ENCODE measurements around the gene MYO5A.

DNA sequence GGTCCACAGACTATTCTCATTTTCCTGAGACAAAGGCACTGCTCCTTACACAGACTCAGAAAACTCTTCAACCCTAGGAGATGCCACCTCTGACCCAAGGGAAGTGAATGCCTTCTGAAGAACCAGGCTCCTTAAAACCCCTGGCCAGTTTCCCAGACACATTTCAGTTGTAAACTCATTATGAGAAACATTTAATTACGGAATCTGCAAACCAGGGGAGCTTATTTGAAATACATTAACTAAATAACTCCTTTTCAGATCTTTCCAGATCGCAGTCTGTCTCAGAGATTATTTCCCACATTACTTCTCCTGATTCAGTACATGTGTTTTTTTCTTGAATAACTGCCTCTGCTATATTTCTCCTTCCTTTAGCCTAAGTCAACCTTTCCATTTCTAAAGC, 17.6 kb downstream of the MYO5A start:
- TF ChIP-seq, protein P1, sequence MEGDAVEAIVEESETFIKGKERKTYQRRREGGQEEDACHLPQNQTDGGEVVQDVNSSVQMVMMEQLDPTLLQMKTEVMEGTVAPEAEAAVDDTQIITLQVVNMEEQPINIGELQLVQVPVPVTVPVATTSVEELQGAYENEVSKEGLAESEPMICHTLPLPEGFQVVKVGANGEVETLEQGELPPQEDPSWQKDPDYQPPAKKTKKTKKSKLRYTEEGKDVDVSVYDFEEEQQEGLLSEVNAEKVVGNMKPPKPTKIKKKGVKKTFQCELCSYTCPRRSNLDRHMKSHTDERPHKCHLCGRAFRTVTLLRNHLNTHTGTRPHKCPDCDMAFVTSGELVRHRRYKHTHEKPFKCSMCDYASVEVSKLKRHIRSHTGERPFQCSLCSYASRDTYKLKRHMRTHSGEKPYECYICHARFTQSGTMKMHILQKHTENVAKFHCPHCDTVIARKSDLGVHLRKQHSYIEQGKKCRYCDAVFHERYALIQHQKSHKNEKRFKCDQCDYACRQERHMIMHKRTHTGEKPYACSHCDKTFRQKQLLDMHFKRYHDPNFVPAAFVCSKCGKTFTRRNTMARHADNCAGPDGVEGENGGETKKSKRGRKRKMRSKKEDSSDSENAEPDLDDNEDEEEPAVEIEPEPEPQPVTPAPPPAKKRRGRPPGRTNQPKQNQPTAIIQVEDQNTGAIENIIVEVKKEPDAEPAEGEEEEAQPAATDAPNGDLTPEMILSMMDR (conservative IDR thresholded peaks at IDR 0.05), result no peak
- no peak for TF ChIP-seq ZFX (IDR thresholded peaks at IDR 0.05)

All from C4-2B (cell line).